HEK293T (cell line): ENCODE measurements around the gene TTC39C.

Experiments
- CTCF ChIA-PET: fragments of 350-600 bp; formaldehyde crosslinking; extraction: SDS; loops from one replicate; lab custom pipeline; 2021; ENCODE audit warnings: antibody characterized with exemption, inconsistent platforms; lab: Yijun Ruan, JAX
- POLR2A ChIA-PET: fragments of 350-600 bp; formaldehyde crosslinking; extraction: SDS; loops from one replicate; lab custom pipeline; 2020; ENCODE audit warnings: antibody characterized with exemption, inconsistent platforms; lab: Yijun Ruan, JAX
- DNase-seq: peaks from one replicate; pipeline ENCODE4 v3.0.0; 2012; ENCODE audit warnings: mixed read lengths; ENCODE audit errors: extremely low spot score
- ARNT ChIP-seq: fragments of 450-650 bp; IDR thresholded peaks from 2 replicates; pipeline ENCODE4 v1.6.1; 2017; ENCODE audit warnings: mild to moderate bottlenecking
- BHLHE40 ChIP-seq: fragments of 450-650 bp; IDR thresholded peaks from 2 replicates; pipeline ENCODE4 v1.6.1; 2016; ENCODE audit warnings: mild to moderate bottlenecking, moderate library complexity, borderline replicate concordance
- CTBP1 ChIP-seq: fragments of 450-650 bp; IDR thresholded peaks from 2 replicates; pipeline ENCODE4 v1.6.1; 2016; ENCODE audit warnings: borderline replicate concordance
- ELF4 ChIP-seq: fragments of 450-650 bp; IDR thresholded peaks from 2 replicates; pipeline ENCODE4 v1.6.1; 2017; ENCODE audit warnings: antibody characterized with exemption
- FOXA1 ChIP-seq: fragments of 450-650 bp; IDR thresholded peaks from 2 replicates; pipeline ENCODE4 v1.6.1; 2016; ENCODE audit warnings: mild to moderate bottlenecking
- FOXK2 ChIP-seq: fragments of 450-650 bp; IDR thresholded peaks from 2 replicates; pipeline ENCODE4 v1.6.1; 2016; ENCODE audit warnings: mild to moderate bottlenecking
- FOXM1 ChIP-seq: fragments of 450-650 bp; IDR thresholded peaks from 2 replicates; pipeline ENCODE4 v1.6.1; 2017; ENCODE audit warnings: mild to moderate bottlenecking, borderline replicate concordance
- HDGF ChIP-seq: fragments of 450-650 bp; IDR thresholded peaks from 2 replicates; pipeline ENCODE4 v1.6.1; 2017; ENCODE audit warnings: antibody characterized with exemption, borderline replicate concordance
- L3MBTL2 ChIP-seq: fragments of 450-650 bp; conservative IDR thresholded peaks from 2 replicates; pipeline ENCODE4 v1.6.1; 2016; ENCODE audit warnings: mild to moderate bottlenecking
- LEF1 ChIP-seq: fragments of 450-650 bp; IDR thresholded peaks from 2 replicates; pipeline ENCODE4 v1.6.1; 2017; ENCODE audit warnings: mild to moderate bottlenecking, borderline replicate concordance
- NFRKB ChIP-seq: fragments of 450-650 bp; IDR thresholded peaks from 2 replicates; pipeline ENCODE4 v1.6.1; 2016; ENCODE audit warnings: mild to moderate bottlenecking, moderate library complexity
- PKNOX1 ChIP-seq: fragments of 450-650 bp; IDR thresholded peaks from 2 replicates; pipeline ENCODE4 v1.6.1; 2016
- SP1 ChIP-seq: fragments of 450-650 bp; IDR thresholded peaks from 2 replicates; pipeline ENCODE4 v1.6.1; 2017
- SUZ12 ChIP-seq: fragments of 450-650 bp; IDR thresholded peaks from 2 replicates; pipeline ENCODE4 v1.6.1; 2016; ENCODE audit warnings: mild to moderate bottlenecking
- TARDBP ChIP-seq: fragments of 450-650 bp; IDR thresholded peaks from 2 replicates; pipeline ENCODE4 v1.6.1; 2016
- ZNF384 ChIP-seq: fragments of 450-650 bp; IDR thresholded peaks from 2 replicates; pipeline ENCODE4 v1.6.1; 2016

The TTC39C gene

DNA sequence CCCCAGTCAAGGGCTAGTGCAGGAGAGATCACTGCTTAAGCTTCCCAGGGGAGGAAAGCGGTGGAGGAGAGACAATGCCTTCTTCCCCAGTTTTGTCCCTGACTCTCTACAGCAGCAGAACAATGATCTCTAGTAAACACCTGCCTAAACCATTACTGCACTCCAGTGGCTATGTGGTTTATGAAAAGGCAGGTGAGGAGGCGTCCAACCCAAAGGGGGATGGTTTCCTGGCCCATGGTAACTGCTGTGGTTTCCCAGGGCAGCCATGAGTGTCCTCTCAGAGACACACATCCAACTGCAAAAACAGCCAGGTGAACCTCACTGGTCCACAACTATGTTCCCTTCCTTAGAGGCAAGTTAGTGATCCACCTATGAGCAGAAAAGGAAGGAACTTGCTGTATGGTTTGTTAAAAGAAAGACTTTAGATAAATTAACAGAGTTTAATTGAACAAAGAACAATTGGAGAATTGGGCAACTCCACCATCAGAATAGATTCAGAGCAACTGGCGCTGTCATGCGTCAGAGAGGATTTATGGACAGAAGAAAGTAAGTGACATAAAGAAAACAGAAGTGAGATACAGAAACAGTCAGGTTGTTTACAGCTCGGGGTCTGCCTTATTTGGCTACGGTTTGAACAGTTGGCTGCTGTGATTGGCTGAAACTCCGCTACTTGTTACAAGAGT, 4.8 kb upstream of the TTC39C start:
- no peak for TF ChIP-seq ELF4
- TF ChIP-seq NFRKB, result no peak
- TF ChIP-seq HDGF, result no peak
- no peak for TF ChIP-seq BHLHE40
- no peak for TF ChIP-seq FOXM1
- no peak for TF ChIP-seq ZNF384
- TF ChIP-seq PKNOX1, result no peak
- no peak for TF ChIP-seq SUZ12
- no peak for TF ChIP-seq FOXA1
- no peak for TF ChIP-seq SP1
- TF ChIP-seq ARNT, result no peak
- no peak for TF ChIP-seq CTBP1
- TF ChIP-seq LEF1, result no peak
- no peak for TF ChIP-seq FOXK2
- TF ChIP-seq L3MBTL2, result no peak
- no peak for TF ChIP-seq TARDBP
- CTCF ChIA-PET, result interaction anchor here (0.6 kb wide), 1 partner anchor 91 kb away, joined by 5 read pairs; no protein-coding TSS in a partner anchor
- POLR2A ChIA-PET, result interaction anchor here (1.1 kb wide), 1 partner anchor 11 kb away, joined by 3 read pairs; no protein-coding TSS in a partner anchor
- no peak for DNase-seq

GRCh38 chr18:24010673-24011072, 3.9 kb upstream of the TTC39C start:
- ChIA-PET POLR2A (interaction anchor here (1.1 kb wide), 1 partner anchor 12 kb away, joined by 3 read pairs; no protein-coding TSS in a partner anchor), CTCF (no interaction called here)
- DNase-seq, result no peak
- no peak for TF ChIP-seq L3MBTL2

- POLR2A ChIA-PET, result no interaction called here
- TF ChIP-seq SUZ12 (no peak), SP1 (no peak), L3MBTL2 (no peak), FOXM1 (no peak), NFRKB (no peak), TARDBP (no peak), PKNOX1 (no peak), LEF1 (no peak), FOXK2 (no peak), ZNF384 (no peak)
- CTCF ChIA-PET, result interaction anchor here (0.6 kb wide), 1 partner anchor 301 kb away, joined by 3 read pairs; no protein-coding TSS in a partner anchor
- DNase-seq, result no peak
Observed at GRCh38 chr18:24011123-24011917, 3.2 kb upstream of the TTC39C start.

DNA sequence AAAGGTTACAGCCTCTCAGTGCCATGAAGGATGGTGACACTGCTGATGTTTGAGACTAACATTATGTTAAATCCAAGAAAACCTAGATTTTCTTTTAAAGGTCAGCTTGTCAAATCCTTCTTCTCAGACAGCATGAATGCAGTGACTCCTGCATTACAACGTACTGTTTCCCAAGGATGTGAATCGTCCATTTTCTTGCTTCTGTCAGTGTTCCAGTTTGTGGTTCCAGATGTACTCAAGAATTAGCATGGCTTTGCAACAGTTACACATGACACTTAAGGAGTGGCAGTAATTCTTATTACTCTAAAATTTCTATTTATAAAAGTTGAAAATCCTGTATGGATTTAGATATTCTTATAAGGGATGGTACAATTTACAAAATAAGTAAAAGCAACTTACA, 1.5 kb upstream of the TTC39C start:
- no peak for TF ChIP-seq ELF4
- TF ChIP-seq SP1, result no peak
- no peak for TF ChIP-seq BHLHE40
- no peak for TF ChIP-seq ARNT
- no peak for TF ChIP-seq LEF1
- ChIA-PET CTCF (no interaction called here), POLR2A (interaction anchor here (2.8 kb wide), 1 partner anchor 15 kb away, joined by 12 read pairs; no protein-coding TSS in a partner anchor)
- no peak for DNase-seq

- no peak for TF ChIP-seq ARNT
- peak; percentile 91 for TF ChIP-seq L3MBTL2
- CTCF ChIA-PET, result interaction anchor here (0.7 to 1.0 kb wide), 2 partner anchors 62 to 124 kb away, joined by 3 read pairs; partner anchors contain the start of gene CABYR
- POLR2A ChIA-PET, result interaction anchor here (1.0 to 2.8 kb wide), 4 partner anchors 9 to 17 kb away, joined by 3 to 12 read pairs (median 4); no protein-coding TSS in a partner anchor
- DNase-seq, result peak; percentile 68
Observed at GRCh38 chr18:24014986-24015638, 558 bp downstream of the TTC39C start.

DNA sequence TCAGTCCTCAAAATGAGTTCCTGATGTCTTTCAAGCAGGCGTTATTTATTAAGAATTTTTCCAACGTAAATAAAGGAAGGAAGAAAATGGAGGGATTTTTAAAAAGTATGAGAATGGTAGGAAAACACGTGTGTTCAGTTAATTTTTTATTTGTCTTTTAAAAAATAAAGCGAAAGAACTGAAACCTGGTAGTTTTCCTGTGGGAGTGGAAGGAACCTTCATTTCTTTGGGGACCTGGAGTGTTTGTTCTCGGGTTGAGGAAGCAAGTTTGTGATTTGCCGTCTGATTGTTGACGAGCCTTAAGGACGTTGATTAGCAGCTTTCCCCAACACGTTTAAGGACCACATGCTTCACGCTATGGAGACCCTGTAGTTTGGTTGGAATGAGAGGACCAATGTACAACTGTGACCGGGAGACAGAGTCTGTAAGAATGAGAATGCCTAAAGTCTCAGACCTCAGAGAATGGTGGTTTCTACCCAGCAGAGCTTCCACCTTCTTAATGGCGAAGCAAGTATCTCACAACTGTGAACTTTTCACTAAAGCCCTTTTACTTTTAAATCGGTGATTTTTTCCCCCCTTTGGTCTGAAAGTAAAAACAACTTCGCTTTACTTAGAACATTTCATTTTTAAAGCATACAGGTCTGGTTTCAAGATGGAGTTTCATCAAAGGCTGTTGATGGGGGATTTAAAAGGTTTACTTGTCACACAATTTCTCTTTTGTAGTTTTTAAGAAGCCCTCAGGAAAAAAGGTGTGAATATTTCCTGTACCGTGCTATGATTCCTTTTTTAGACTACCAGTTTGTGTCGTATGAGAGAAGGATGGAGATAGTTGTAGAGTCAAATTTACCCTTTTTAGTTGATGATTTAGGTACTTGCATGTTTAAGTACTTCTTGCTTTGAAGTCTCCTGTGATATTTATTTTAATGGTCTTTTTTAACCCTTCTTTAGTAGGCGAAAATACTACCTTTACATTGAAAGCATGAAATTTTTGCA, 1.4 kb downstream of the TTC39C start:
- no peak for TF ChIP-seq ARNT
- TF ChIP-seq L3MBTL2, result peak; percentile 73
- DNase-seq, result no peak
- POLR2A ChIA-PET, result interaction anchor here (1.6 to 2.8 kb wide), 2 partner anchors 10 to 17 kb away, joined by 5 to 12 read pairs; no protein-coding TSS in a partner anchor
- CTCF ChIA-PET, result interaction anchor here (0.7 to 1.0 kb wide), 3 partner anchors 10 to 61 kb away, joined by 3 read pairs; no protein-coding TSS in a partner anchor
